Fibroblast of lung (primary cell): Measurements from ENCODE around the gene CACNA1F. TPM values are rescaled to one million over a fixed set of nuclear protein-coding genes. Genes with fewer than 3 reads are reported as not detected.

ENCODE experiments used
- DNase-seq, 2 donors: peaks; one replicate each; pipeline versions ENCODE4 v3.0.0 to v3.0.0-alpha.2; 2010; ENCODE audit warnings: low read depth in 2 of 2
- H2AFZ ChIP-seq: 2 replicates; pipeline ENCODE4 v1.5.1; 2012; ENCODE audit warnings: low read length, control low read depth, inconsistent platforms
- H3K27ac ChIP-seq: 2 replicates; pipeline ENCODE4 v1.5.1; 2011; ENCODE audit warnings: low read length, control low read depth; ENCODE audit not compliant: insufficient read depth
- H3K27me3 ChIP-seq: 2 replicates; pipeline ENCODE4 v1.5.1; 2011; ENCODE audit warnings: mild to moderate bottlenecking, low read length; ENCODE audit not compliant: control insufficient read depth, insufficient read depth
- H3K36me3 ChIP-seq: 2 replicates; pipeline ENCODE4 v1.5.1; 2011; ENCODE audit warnings: low read length; ENCODE audit not compliant: control insufficient read depth, insufficient read depth
- H3K4me1 ChIP-seq: 2 replicates; pipeline ENCODE4 v1.5.1; 2011; ENCODE audit warnings: low read length; ENCODE audit not compliant: control insufficient read depth, insufficient read depth; ENCODE audit errors: extremely low read depth
- H3K4me2 ChIP-seq: 2 replicates; pipeline ENCODE4 v1.5.1; 2011; ENCODE audit warnings: low read length, control low read depth; ENCODE audit not compliant: insufficient read depth; ENCODE audit errors: extremely low read depth
- H3K4me3 ChIP-seq, 4 experiments: fragments of 200-600 bp in 1 of 4; sonication (generic) in 1 of 4; replicated peaks in 1 of 4; 2 replicates each; pipeline ENCODE4 v1.5.1; 2011 to 2016; ENCODE audit warnings: low read length in 4 of 4, low read depth in 3 of 4, mild to moderate bottlenecking in 3 of 4, control low read depth in 2 of 4, inconsistent platforms in 1 of 4, mixed read lengths in 1 of 4; ENCODE audit not compliant: insufficient read depth in 1 of 4; ENCODE audit errors: control extremely low read depth in 1 of 4
- H3K79me2 ChIP-seq: 2 replicates; pipeline ENCODE4 v1.5.1; 2012; ENCODE audit warnings: mild to moderate bottlenecking, low read length, inconsistent platforms; ENCODE audit not compliant: control insufficient read depth, insufficient read depth
- H3K9ac ChIP-seq: 2 replicates; pipeline ENCODE4 v1.5.1; 2011; ENCODE audit warnings: mild to moderate bottlenecking, low read length, control low read depth; ENCODE audit not compliant: insufficient read depth
- H3K9me3 ChIP-seq: 2 replicates; pipeline ENCODE4 v1.5.1; 2012; ENCODE audit warnings: low read depth, low read length; ENCODE audit not compliant: control insufficient read depth, insufficient read depth
- H4K20me1 ChIP-seq: 2 replicates; pipeline ENCODE4 v1.5.1; 2011; ENCODE audit warnings: low read length; ENCODE audit not compliant: control insufficient read depth, insufficient read depth; ENCODE audit errors: extremely low read depth
- CTCF ChIP-seq, 2 donors: IDR thresholded peaks in 1 of 2; conservative IDR thresholded peaks in 1 of 2; 1 replicate in 1 of 2; 2 replicates in 1 of 2; pipeline ENCODE4 v1.5.1; 2011 to 2012; ENCODE audit warnings: low read length in 2 of 2, control low read depth in 1 of 2, inconsistent platforms in 1 of 2, low read depth in 1 of 2, mild to moderate bottlenecking in 1 of 2
- EZH2 ChIP-seq: IDR thresholded peaks from 2 replicates; pipeline ENCODE4 v1.5.1; 2012; ENCODE audit warnings: low read length, control low read depth, mild to moderate bottlenecking; ENCODE audit errors: missing control alignments
- polyA plus RNA-seq, 2 donors: library from polyadenylated mRNA; depleted of rRNA in 1 of 2; stranded (reverse) in 1 of 2; unstranded in 1 of 2; fragments of >200 nt; gene quantifications; 2 replicates each; pipeline ENCODE4 v1.2.1, GENCODE V29; 2011 to 2012; ENCODE audit warnings: missing spikeins in 1 of 2
- total RNA-seq: library from RNA; depleted of rRNA; stranded (reverse); fragments of >200 nt; gene quantifications from 2 replicates; pipeline ENCODE4 v1.2.1, GENCODE V29; 2014

The CACNA1F gene
- total and polyA plus RNA-seq, 2 donors (not counting 1 experiment from before 2014, with no cell fraction given): 0.17 TPM; not detected in 1

GRCh38 chrX:49206543-49206942 lies 26.6 kb downstream of the CACNA1F start:
- no peak overlapping the region for H2AFZ ChIP-seq
- H3K79me2 ChIP-seq: no peaks in the 10 kb centered on the region
- H3K4me1 ChIP-seq: no peaks in the 10 kb centered on the region
- H3K4me2 ChIP-seq: no peak overlapping the region
- no peaks in the 10 kb centered on the region for H3K27me3 ChIP-seq
- no peak overlapping the region for H3K9ac ChIP-seq
- no peaks in the 10 kb centered on the region for H4K20me1 ChIP-seq
- no peak overlapping the region for H3K27ac ChIP-seq
- no peaks in the 10 kb centered on the region for H3K9me3 ChIP-seq
- no peaks in the 10 kb centered on the region for H3K36me3 ChIP-seq
- DNase-seq: no peak
- no peak overlapping the region for H3K4me3 ChIP-seq
- TF ChIP-seq CTCF (conservative IDR thresholded peaks at IDR 0.05 in 1 of 2, IDR thresholded peaks at IDR 0.05 in 1 of 2; ENCODE audit: low read depth in 1 of 2, low read length in 2 of 2): no peak
- no peak for TF ChIP-seq EZH2

GRCh38 chrX:49205443-49205842 lies 27.7 kb downstream of the CACNA1F start:
- no peak for DNase-seq
- Histone ChIP-seq H3K9me3 (no peaks in the 10 kb centered on the region), H2AFZ (no peak overlapping the region), H3K36me3 (no peaks in the 10 kb centered on the region), H4K20me1 (no peaks in the 10 kb centered on the region), H3K9ac (no peak overlapping the region), H3K27me3 (no peaks in the 10 kb centered on the region), H3K4me1 (no peaks in the 10 kb centered on the region), H3K27ac (no peak overlapping the region), H3K4me2 (no peak overlapping the region), H3K4me3 (no peak overlapping the region), H3K79me2 (no peaks in the 10 kb centered on the region)
- no peak for TF ChIP-seq EZH2
- no peak for TF ChIP-seq CTCF (conservative IDR thresholded peaks at IDR 0.05 in 1 of 2, IDR thresholded peaks at IDR 0.05 in 1 of 2; ENCODE audit: low read depth in 1 of 2, low read length in 2 of 2)

GRCh38 chrX:49204709-49205108 lies 28.4 kb downstream of the CACNA1F start:
- H3K9me3 ChIP-seq: no peaks in the 10 kb centered on the region
- TF ChIP-seq EZH2 (no peak), CTCF (conservative IDR thresholded peaks at IDR 0.05 in 1 of 2, IDR thresholded peaks at IDR 0.05 in 1 of 2; ENCODE audit: low read depth in 1 of 2, low read length in 2 of 2) (no peak)
- H3K36me3 ChIP-seq: no peaks in the 10 kb centered on the region
- no peak overlapping the region for H3K9ac ChIP-seq
- DNase-seq: no peak
- H3K79me2 ChIP-seq: no peaks in the 10 kb centered on the region
- H3K27ac ChIP-seq: no peak overlapping the region
- no peak overlapping the region for H2AFZ ChIP-seq
- H3K4me3 ChIP-seq: no peak overlapping the region
- H3K4me1 ChIP-seq: no peaks in the 10 kb centered on the region
- no peaks in the 10 kb centered on the region for H4K20me1 ChIP-seq
- no peak overlapping the region for H3K4me2 ChIP-seq
- H3K27me3 ChIP-seq: no peaks in the 10 kb centered on the region
